Loucy (cell line): ENCODE measurements around the gene ABCC6.

Source experiments
- H2AFZ ChIP-seq: fragments of 200-600 bp; sonication (generic); 2 replicates; pipeline ENCODE4 v1.6.0; 2016; ENCODE audit warnings: antibody characterized with exemption, mild to moderate bottlenecking, low read length, moderate library complexity
- H3F3A ChIP-seq: fragments of 200-600 bp; 2 replicates; pipeline ENCODE4 v1.6.0; 2016; ENCODE audit warnings: antibody characterized with exemption, low read depth, mild to moderate bottlenecking
- H3K27me3 ChIP-seq: fragments of 200-600 bp; sonication (generic); 2 replicates; pipeline ENCODE4 v1.6.1; 2014; ENCODE audit warnings: low read length, mild to moderate bottlenecking; ENCODE audit not compliant: insufficient read depth, poor library complexity, severe bottlenecking
- H3K36me3 ChIP-seq: fragments of 200-600 bp; sonication (generic); 2 replicates; pipeline ENCODE4 v1.6.1; 2016; ENCODE audit warnings: low read length; ENCODE audit not compliant: insufficient read depth
- H3K4me1 ChIP-seq: fragments of 200-600 bp; sonication (generic); 2 replicates; pipeline ENCODE4 v1.5.1; 2014; ENCODE audit warnings: low read length, mild to moderate bottlenecking; ENCODE audit not compliant: insufficient read depth, poor library complexity, severe bottlenecking
- H3K4me2 ChIP-seq: fragments of 200-600 bp; sonication (generic); 2 replicates; pipeline ENCODE4 v1.6.0; 2014; ENCODE audit warnings: antibody characterized with exemption, low read length, low read depth, mild to moderate bottlenecking; ENCODE audit not compliant: poor library complexity, severe bottlenecking
- H3K4me3 ChIP-seq: fragments of 200-600 bp; sonication (generic); 2 replicates; pipeline ENCODE4 v1.5.1; 2014; ENCODE audit warnings: low read length, mild to moderate bottlenecking, mixed read lengths; ENCODE audit not compliant: poor library complexity, severe bottlenecking
- H3K79me2 ChIP-seq: fragments of 200-600 bp; sonication (generic); 2 replicates; pipeline ENCODE4 v1.6.1; 2014; ENCODE audit warnings: low read length; ENCODE audit not compliant: insufficient read depth
- H3K9ac ChIP-seq: fragments of 200-600 bp; sonication (generic); 2 replicates; pipeline ENCODE4 v1.6.0; 2014; ENCODE audit warnings: mild to moderate bottlenecking, low read depth, low read length, moderate library complexity; ENCODE audit not compliant: poor library complexity, severe bottlenecking
- H3K9me2 ChIP-seq: fragments of 200-600 bp; sonication (generic); replicated peaks from 2 replicates; pipeline ENCODE4 v1.6.1; 2016; ENCODE audit warnings: low read depth, low read length, mixed read lengths
- H3K9me3 ChIP-seq: fragments of 200-600 bp; sonication (generic); 2 replicates; pipeline ENCODE4 v1.6.1; 2014; ENCODE audit warnings: mild to moderate bottlenecking, antibody characterized with exemption, low read length, low read depth; ENCODE audit not compliant: insufficient read depth
- H4K20me1 ChIP-seq: fragments of 200-600 bp; sonication (generic); 2 replicates; pipeline ENCODE4 v1.6.0; 2014; ENCODE audit warnings: antibody characterized with exemption, low read length, mild to moderate bottlenecking; ENCODE audit not compliant: insufficient read depth, poor library complexity, severe bottlenecking
- EZH2phosphoT487 ChIP-seq: fragments of 200-600 bp; IDR thresholded peaks from 2 replicates; pipeline ENCODE4 v1.6.1; 2018; ENCODE audit warnings: antibody characterized with exemption, mild to moderate bottlenecking, moderate library complexity, borderline replicate concordance
- TF ChIP-seq, protein P1 (sequence below): fragments of 200-600 bp; sonication (generic); conservative IDR thresholded peaks from 2 replicates; pipeline ENCODE4 v1.5.1; 2014; ENCODE audit warnings: mild to moderate bottlenecking, antibody characterized with exemption, low read length

The ABCC6 gene

DNA sequence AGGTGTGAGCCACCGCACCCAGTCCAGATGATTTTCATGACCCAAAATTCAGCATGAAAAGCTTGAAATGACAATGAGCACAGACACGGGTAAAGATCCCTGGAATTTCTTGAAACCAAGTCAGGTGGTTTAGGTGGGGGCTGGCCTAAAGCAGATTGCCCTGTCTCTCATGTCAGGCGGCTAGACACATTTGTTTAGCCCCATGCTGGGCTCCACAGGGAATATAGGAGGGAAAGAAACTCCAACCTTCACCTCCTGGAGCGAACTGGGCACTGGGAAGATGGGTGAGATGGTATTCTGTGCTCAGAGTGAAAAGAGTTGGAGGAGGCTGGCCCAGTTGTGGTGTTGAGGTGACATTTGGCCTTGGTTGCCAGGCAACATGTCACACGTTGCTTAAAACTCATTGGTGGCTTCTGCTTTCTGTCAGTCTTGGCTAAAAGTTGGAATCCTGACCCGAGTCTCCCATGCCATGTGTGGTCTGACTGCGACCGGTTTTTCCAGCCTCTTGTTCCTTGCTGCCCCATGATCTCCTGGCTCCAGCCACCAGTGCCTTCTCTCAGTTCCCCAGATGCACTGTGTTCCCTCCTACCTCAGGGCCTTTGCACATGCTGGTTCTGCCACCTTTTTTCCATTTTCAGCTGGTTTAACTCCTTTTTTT lies 113.7 kb downstream of the ABCC6 start:
- no peaks in the 10 kb centered on the region for H3K27me3 ChIP-seq
- no peaks in the 10 kb centered on the region for H3K9me3 ChIP-seq
- no peaks in the 10 kb centered on the region for H4K20me1 ChIP-seq
- no peak overlapping the region for H3K4me2 ChIP-seq
- H3F3A ChIP-seq = no peaks in the 10 kb centered on the region
- H3K36me3 ChIP-seq = peaks cover 55% of the 10 kb centered on the region; the same call in 1 of the 2 replicates
- no peak overlapping the region for H3K4me3 ChIP-seq
- TF ChIP-seq, protein P1, sequence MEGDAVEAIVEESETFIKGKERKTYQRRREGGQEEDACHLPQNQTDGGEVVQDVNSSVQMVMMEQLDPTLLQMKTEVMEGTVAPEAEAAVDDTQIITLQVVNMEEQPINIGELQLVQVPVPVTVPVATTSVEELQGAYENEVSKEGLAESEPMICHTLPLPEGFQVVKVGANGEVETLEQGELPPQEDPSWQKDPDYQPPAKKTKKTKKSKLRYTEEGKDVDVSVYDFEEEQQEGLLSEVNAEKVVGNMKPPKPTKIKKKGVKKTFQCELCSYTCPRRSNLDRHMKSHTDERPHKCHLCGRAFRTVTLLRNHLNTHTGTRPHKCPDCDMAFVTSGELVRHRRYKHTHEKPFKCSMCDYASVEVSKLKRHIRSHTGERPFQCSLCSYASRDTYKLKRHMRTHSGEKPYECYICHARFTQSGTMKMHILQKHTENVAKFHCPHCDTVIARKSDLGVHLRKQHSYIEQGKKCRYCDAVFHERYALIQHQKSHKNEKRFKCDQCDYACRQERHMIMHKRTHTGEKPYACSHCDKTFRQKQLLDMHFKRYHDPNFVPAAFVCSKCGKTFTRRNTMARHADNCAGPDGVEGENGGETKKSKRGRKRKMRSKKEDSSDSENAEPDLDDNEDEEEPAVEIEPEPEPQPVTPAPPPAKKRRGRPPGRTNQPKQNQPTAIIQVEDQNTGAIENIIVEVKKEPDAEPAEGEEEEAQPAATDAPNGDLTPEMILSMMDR = no peak
- TF ChIP-seq EZH2phosphoT487 = no peak
- H3K9ac ChIP-seq = no peak overlapping the region
- H3K79me2 ChIP-seq = no peaks in the 10 kb centered on the region
- H3K9me2 ChIP-seq = no peaks in the 10 kb centered on the region
- H3K4me1 ChIP-seq = no peaks in the 10 kb centered on the region
- H2AFZ ChIP-seq = no peak overlapping the region

DNA sequence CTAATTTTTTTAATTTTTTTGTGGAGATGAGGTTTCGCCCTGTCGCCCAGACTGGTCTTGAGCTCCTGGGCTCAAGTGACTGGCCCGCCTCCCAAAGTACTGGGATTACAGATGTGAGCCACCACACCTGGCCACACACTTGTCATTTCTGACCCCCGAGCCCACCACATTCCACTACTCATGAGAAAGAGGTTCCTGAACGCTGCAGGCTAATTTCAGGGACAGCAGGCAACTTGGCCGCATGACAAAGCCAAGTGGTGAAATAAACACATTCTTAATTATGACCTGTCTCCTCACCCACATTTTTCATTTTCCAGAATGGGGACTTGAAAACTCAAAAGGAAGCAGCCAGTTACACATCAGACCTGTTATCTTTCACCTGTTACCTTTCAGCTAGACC lies 114.5 kb downstream of the ABCC6 start:
- no peaks in the 10 kb centered on the region for H3F3A ChIP-seq
- no peaks in the 10 kb centered on the region for H3K27me3 ChIP-seq
- H3K79me2 ChIP-seq = no peaks in the 10 kb centered on the region
- H3K4me1 ChIP-seq = no peaks in the 10 kb centered on the region
- H3K9me3 ChIP-seq = no peaks in the 10 kb centered on the region
- H3K9me2 ChIP-seq = no peaks in the 10 kb centered on the region
- H2AFZ ChIP-seq = no peak overlapping the region
- H4K20me1 ChIP-seq = no peaks in the 10 kb centered on the region
- peaks cover 55% of the 10 kb centered on the region; the same call in 1 of the 2 replicates for H3K36me3 ChIP-seq
- no peak overlapping the region for H3K4me2 ChIP-seq
- no peak overlapping the region for H3K4me3 ChIP-seq
- no peak for TF ChIP-seq EZH2phosphoT487
- TF ChIP-seq, protein P1 = no peak
- no peak overlapping the region for H3K9ac ChIP-seq

DNA sequence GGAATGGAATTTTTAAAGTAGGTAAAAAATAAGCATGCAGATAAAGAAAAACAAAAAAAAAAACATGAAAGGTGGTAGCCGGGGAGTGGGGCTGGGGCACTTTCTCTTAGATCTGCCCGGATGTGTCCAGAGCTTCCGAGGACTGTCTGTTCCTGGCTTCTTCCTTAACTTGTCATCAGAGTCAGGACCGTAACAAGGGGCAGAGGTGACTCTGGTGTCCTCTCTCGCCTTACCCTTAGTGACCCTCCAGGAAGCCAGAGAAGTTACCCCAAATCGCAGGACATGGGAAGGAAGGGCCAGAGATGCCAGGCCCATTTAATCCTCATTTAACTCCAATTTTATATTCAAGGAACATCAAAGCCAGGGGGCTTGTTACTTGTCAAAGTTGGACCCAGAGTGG lies 115.5 kb downstream of the ABCC6 start:
- no peak for TF ChIP-seq EZH2phosphoT487
- TF ChIP-seq, protein P1 = no peak
- H3K4me2 ChIP-seq = no peak overlapping the region
- H3K9me3 ChIP-seq = no peaks in the 10 kb centered on the region

More for the DNA sequence above, 115.5 kb downstream of the ABCC6 start:
- Histone ChIP-seq H3K27me3 (no peaks in the 10 kb centered on the region), H3K79me2 (no peaks in the 10 kb centered on the region), H3K36me3 (peaks cover 51% of the 10 kb centered on the region; the same call in 1 of the 2 replicates), H3K4me1 (no peaks in the 10 kb centered on the region), H3K9me2 (no peaks in the 10 kb centered on the region), H3K9ac (no peak overlapping the region), H3F3A (no peaks in the 10 kb centered on the region), H4K20me1 (no peaks in the 10 kb centered on the region), H2AFZ (no peak overlapping the region), H3K4me3 (no peak overlapping the region)
